GM10847 (cell line): Measurements from ENCODE around the gene CETN2.

Source experiments
- POLR2A ChIP-seq: IDR thresholded peaks from 2 replicates; pipeline ENCODE4 v1.6.1; 2011; ENCODE audit not compliant: insufficient read length; ENCODE audit errors: extremely low read depth

Gene CETN2

DNA sequence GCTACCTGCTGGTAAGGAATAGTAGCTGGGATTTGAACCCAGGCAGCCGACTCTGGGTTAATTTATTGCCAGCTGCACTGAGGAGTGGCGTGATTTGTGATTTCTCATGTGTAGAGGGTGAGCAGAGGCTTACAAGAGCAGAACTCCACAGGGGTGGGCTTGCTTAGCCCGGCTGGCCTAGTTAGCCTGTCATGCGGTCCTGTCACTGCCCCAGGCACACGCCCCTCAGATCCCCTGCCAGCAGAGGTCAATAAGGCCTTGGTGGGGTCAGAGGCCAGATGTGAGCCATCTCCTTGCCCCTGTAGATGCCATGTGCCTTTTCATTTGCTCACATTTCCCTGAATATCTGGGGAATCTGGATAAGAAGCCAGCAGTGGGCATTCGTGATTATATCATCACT is 13.7 kb upstream of the CETN2 start:
- no peak for TF ChIP-seq POLR2A

DNA sequence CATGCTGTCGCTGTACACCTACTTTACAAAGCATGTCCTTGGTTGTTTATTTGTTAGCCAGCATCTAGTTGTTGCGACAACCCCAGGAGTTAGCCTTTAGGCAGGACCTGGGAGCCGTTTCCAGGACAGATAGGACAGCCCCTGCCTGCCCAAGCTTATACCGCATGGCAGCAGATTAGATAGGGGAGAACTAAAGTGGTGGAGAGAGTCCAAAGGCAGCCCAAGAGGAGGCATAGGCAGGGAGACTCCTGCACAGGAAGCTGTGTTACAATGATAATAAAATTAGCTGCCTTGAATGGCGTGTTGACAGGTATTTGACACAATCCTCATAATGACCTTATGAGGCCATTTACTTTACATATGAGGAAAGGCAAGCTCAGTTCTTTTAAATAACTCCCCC is 13.3 kb upstream of the CETN2 start:
- no peak for TF ChIP-seq POLR2A

DNA sequence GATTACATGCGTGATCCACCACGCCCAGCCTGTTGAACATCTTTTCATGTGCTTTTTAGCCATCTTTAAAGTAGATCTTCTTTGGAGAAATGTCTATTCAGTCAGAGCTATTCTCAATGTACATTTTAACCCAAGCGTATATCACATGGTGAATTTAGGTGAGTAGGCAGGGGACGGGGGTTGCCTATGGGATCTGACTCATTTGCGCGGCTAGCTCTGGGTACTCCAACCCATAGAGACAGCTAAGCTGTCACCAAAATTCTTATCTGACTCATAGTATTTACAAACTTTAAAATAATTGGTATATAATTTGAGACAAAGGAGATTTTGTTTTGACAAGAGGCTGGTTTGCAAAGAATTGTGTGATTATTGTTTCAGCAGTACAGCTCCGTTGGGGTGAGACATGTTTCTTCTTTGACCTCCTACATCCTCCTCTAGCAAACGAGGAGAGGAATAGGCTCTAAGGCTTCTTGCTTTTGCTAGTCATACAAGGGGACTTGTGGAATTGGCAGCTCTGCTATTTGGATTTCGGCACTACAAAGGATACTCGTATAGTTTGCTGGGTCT is 12.3 kb upstream of the CETN2 start:
- no peak for TF ChIP-seq POLR2A

DNA sequence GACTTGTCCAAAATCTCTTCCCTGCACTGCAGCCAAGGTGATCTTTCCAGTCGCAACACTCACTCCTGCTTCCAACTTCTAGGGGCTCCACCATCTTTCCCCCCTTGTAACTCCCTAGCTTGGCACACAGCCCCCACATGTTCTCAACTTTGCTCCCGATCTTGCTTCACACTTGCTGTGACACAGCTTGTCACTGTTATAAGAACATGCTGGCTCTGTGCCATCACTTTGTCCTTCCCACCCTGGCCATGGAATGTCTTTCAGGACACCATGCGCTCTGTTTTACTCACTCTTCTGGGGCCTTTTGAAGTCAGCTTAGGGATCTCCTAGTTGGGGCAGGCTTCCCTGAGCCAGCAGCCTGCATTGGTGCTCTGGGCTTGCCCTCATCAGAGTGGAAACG is 2.8 kb upstream of the CETN2 start:
- no peak for TF ChIP-seq POLR2A

DNA sequence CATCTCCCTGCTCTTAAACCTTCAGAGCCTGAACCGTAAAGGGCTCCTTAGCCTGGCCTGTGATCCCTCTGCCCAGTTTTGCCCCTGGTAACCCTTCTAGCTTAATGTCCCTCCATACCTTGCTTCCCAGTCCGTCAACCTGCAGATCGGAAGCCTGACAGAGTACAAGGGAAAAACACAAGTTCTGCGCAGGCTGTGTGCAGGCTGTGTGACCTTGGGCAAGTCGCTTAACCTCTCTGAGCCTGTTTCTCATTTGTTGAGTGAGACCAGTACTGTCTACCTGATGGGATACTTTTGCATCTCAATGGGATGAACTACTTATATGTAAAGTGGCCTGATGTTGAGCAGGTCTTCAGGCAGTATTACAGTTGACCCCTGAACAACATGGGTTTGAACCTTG is 2.0 kb upstream of the CETN2 start:
- no peak for TF ChIP-seq POLR2A

DNA sequence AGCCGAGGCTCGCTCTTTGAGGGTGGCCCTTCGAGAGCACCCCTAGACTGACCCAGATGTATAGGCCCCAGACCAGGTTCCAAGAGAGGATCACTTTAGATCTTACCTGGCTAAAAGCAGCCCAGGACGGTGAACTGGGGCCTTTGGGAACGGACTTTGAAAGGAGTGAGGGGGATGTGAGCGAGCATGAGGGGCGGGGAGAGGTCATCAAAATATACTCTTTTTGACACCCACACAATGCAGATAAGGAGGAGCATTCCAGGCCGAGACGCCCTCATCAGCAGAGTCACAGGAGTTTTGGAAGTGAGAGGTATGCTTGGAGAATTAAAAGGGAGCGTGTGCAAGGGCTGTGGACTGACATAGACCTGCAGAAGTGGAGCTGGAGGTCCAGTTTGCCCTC is 834 bp upstream of the CETN2 start:
- TF ChIP-seq POLR2A: no peak

DNA sequence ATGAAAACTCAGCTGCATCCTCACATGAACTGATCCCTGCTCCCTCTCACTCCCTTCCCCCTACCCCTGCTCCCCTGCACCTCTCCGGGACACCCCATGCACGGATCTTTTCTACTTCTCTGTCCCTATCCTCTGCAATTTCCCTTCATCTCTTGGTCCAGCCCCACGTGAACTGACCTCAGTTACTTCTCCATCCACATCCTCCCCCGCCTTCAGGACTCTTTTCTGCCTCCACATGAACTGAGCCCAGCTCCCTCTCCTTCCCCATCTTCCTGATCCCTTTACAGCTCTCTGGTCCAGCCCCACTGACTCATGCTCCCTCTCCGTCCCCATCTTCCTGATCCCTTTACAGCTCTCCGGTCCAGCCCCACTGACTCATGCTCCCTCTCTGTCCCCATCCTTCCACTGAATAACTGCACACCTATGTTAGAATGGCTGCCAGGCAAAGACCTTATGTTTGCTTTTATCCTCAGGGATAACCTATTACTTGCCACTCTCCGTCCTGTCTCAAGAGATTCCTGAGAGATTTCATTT is 5.6 kb downstream of the CETN2 start:
- TF ChIP-seq POLR2A: no peak

DNA sequence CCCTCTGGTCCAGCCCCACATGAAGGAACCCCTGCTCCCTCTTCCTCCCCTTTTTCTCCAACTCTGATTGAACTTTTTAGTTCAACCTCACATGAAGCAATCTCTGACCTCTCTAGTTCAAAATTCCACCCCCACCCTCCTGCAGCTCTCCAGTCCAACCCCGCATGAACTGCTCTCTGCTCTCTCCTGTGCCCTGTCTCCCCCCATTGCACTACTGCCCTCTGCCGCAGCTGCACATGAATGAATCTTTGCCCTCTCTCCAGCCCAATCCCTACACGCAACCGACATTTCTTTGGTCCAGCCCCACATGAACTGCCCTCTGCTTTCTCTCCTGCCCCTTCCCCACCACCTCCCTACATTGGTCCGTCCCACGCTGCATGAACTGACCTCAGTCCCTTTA is 6.9 kb downstream of the CETN2 start:
- no peak for TF ChIP-seq POLR2A

DNA sequence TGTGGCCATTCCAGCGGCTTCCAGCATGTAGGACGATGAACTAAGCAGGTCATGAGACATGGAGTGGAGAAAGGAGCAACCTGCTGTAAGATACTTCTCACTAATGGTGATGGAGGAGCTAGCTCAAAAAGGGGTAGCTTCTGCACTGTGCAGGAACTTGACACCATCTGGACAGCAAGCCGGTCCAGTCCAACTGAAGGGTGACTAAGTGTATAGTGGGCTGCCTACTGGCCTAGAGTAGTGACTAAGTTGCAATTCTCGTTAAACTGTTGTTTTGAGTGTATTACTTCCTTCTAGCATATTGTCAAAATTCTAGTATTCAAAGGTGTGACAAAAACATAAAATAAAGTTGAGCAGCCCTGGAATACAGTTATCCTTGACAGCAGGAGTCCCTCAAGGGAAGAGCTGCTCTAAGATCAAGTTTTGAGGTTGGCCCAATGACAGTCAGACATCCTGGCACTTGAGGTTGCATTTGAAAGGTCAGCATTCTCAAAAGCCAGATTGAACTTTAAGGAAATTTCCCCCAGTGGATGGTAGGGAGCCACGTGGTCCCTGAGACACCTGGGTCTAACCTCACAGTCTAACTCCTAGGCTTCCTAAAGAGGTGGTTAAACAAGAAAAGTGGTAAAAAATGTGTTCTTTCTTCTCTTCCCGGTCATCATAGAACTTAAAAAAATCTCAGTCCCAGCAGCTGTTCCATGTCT is 8.0 kb downstream of the CETN2 start:
- no peak for TF ChIP-seq POLR2A

DNA sequence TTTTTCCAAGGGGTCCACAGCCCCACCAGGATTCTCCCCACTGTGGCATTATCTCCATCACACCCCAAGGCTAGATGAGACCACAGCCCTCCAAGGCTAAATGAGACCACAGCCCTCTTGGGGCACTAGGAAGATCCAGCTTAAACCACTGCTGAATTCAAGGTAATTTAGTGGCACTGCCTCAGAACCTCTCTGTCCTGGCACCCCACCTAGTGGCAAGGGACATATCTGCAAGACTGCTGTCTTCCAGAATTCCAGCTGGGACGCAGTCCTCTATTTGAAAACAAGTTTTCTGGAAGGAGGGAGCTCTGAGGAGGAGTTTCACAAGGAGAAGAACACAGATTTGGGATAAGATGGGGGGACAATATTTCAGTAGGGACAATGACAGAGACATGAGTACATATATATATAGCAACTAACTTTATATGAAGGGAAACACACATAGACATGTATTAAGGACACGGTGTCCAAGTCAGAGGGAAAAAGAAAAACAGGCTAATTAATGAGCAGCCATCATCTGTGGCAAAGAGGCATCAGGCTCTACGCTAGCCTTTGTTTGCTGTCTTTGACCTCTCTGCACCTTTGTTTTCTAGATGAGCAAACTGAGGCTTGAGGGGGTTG is 9.3 kb downstream of the CETN2 start:
- TF ChIP-seq POLR2A: no peak

DNA sequence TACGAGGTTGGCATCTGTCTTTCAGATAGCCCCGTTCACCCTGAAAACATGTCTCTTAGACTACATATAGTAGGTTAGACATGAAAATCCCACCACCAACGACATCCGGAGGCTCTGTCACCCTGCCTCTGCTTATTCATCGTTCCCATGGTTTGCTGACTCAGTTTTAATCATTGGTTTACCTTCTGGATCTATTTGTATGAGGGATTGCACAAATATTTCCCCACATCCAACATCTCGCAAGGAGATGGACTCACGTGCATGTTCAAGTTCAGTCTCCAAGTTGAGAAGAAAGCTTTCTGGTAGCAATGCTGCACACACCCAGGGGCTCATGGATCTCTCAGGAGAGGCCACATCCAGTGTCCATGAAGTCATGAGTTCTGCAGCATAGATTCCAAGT is 10.8 kb downstream of the CETN2 start:
- no peak for TF ChIP-seq POLR2A

DNA sequence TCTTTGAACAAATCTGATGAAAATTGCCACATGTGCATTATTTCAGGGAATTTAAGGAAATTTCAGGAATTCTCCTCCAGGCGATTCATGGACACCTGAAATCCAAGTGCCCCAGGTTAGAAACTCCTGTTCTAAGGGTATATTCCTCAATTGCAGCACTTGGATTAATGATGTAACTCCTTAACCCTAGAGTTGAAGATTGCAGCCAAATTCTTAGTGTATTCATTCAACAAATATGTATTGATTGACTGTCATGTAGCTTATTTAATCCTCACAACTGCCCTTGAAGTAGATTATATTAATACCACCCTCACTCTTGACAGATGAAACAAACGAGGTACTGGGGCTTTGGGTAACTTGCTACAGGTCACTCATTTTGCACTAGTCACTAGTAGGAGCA is 11.3 kb downstream of the CETN2 start:
- TF ChIP-seq POLR2A: no peak

DNA sequence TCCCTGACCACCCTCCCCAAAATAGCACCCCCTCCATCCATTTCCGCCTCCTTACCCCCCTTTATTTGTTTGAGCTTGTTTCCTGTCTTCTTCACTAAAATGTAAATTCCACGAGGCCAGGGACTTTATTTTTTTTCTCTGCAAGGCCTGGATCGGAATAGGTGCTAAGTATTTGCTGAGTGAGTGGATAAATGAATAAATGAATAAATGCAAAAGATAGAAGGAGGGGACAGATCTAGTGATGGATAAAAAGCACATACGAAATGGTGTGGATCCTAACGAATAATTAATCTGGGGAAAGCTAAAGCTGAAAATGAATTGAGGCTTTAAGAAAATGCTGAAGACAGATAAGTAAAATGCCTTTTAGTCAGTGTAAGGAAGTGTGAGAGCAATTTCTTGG is 12.2 kb downstream of the CETN2 start:
- no peak for TF ChIP-seq POLR2A

DNA sequence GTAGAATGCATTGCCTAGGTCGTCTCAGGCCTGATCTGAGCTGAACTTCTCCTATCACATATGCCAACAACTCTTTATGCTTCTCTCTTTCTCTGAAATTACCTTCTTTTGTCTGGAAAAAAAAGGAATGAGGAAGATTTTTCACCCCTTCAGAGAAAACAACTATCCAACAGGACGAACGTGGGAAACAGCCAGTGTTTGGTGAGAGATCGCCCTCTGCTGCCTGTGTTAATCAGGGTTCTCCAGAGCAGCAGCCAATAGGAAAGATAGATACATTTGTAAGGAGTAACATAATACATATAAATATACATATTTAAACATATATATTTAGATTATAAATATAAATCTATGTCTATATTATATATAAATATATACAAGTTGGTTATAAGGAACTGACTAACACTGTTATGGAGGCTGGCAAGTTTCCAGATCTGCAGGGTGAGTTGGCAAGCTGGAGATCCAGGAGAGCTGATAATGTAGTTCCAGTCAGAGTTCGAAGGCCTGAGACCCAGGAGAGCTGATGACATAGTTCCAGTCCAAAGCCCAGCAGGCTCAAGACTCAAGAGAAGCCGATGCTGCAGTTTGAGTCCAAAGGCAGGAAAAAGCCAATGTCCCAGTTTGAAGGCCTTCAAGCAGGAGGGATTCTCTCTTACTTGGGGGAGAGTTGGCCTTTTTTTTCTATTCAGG is 13.3 kb downstream of the CETN2 start:
- TF ChIP-seq POLR2A: no peak

DNA sequence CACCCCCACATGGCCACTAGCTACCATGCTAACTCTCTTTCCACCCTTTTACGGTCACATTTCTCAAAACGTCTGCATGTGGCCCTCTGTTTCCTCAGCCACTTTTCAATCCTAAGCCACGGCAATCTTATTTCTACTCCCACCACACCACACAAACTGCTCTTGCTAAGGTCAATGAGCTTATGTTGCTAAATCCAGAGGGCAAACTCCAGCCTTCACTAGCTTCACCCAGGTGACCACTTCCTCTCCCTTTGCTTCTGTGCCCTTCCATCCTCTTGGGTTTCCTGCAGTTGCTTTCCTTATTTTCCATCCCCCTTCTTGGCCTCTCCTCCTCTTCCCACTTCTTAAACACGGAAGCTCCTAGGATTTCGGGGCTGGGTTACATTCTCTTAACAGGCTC is 16.5 kb downstream of the CETN2 start:
- TF ChIP-seq POLR2A: no peak

DNA sequence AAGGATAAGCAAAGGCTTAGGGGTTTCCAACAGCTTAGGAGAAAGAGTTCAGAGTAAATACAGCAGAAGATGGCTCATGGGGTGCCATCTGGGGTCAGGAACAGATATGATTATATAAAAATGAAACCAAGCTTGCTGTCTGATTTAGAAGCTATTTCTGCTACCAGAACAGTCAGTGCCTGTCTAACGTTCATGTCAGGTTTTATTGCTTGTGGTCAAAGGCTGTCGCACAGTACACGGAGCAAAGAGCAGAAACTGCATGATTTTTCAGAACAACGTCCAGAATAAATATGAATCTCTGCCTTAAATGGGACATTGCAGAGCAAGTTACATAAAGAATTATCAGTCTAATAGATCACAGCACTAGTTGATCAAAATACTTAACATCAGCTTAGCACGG is 17.4 kb downstream of the CETN2 start:
- no peak for TF ChIP-seq POLR2A
